Measurements from ENCODE around the gene CLIC4.
A peak's percentile ranks its signal among the peaks of the same experiment; 100 is the strongest.

CLIC4 gene

DNA sequence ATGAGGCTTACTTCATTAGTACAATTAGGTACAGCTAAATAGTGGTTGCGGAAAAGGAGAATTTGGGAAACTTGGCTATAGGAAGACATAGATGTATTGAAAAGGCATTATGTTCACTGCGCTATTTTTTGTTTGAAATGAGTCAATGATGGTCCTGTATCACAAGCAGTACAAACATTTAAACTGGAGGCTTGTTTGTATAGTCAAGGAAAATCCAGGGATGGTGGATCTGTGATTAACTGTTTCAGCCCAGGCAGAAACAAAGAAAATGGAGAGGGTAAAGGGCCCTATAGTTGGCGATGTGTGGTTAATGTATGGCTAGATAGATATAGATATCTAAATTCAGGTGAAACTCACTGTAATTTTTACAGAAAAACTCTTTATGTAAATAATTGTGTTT lies 79.9 kb downstream of the CLIC4 start:
- no peak overlapping the region for H3K27ac ChIP-seq
- no peak for DNase-seq (ENCODE audit: low spot score)
- ChIA-PET POLR2A (ENCODE audit: low non-redundant PET) (interaction anchor here (0.6 kb wide), 1 partner anchor 198 kb away, joined by 5 read pairs; no protein-coding TSS in a partner anchor), CTCF (interaction anchor here (3.1 kb wide), 1 partner anchor 137 kb away, joined by 11 read pairs; no protein-coding TSS in a partner anchor)
- TF ChIP-seq, protein P1, sequence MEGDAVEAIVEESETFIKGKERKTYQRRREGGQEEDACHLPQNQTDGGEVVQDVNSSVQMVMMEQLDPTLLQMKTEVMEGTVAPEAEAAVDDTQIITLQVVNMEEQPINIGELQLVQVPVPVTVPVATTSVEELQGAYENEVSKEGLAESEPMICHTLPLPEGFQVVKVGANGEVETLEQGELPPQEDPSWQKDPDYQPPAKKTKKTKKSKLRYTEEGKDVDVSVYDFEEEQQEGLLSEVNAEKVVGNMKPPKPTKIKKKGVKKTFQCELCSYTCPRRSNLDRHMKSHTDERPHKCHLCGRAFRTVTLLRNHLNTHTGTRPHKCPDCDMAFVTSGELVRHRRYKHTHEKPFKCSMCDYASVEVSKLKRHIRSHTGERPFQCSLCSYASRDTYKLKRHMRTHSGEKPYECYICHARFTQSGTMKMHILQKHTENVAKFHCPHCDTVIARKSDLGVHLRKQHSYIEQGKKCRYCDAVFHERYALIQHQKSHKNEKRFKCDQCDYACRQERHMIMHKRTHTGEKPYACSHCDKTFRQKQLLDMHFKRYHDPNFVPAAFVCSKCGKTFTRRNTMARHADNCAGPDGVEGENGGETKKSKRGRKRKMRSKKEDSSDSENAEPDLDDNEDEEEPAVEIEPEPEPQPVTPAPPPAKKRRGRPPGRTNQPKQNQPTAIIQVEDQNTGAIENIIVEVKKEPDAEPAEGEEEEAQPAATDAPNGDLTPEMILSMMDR (conservative IDR thresholded peaks at IDR 0.05; ENCODE audit: low read depth): no peak

DNA sequence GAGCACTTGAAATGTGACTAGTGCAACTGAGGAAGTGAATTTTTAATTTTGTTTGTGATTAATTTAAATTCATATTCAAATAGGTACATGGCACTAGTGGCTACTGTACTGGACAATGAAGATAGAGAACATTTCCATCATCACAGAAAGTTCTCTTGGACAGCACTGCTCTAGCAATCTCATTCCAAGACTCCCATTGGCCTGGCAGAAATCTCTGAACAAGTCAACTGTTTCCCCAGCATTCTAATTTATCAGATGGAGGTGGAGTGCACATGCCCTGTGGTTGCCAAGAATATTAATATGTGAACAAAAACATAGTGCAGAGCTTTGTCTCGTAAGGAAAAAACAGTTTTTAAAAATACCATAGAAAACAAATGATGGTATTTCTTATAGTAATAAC lies 81.3 kb downstream of the CLIC4 start:
- DNase-seq (ENCODE audit: low spot score): no peak
- no peak overlapping the region for H3K27ac ChIP-seq
- CTCF ChIA-PET: interaction anchor here (0.6 to 3.1 kb wide), 4 partner anchors 24 to 138 kb away, joined by 3 to 11 read pairs (median 6); no protein-coding TSS in a partner anchor
- POLR2A ChIA-PET (ENCODE audit: low non-redundant PET): no interaction called here
- TF ChIP-seq, protein P1 (conservative IDR thresholded peaks at IDR 0.05; ENCODE audit: low read depth): no peak

DNA sequence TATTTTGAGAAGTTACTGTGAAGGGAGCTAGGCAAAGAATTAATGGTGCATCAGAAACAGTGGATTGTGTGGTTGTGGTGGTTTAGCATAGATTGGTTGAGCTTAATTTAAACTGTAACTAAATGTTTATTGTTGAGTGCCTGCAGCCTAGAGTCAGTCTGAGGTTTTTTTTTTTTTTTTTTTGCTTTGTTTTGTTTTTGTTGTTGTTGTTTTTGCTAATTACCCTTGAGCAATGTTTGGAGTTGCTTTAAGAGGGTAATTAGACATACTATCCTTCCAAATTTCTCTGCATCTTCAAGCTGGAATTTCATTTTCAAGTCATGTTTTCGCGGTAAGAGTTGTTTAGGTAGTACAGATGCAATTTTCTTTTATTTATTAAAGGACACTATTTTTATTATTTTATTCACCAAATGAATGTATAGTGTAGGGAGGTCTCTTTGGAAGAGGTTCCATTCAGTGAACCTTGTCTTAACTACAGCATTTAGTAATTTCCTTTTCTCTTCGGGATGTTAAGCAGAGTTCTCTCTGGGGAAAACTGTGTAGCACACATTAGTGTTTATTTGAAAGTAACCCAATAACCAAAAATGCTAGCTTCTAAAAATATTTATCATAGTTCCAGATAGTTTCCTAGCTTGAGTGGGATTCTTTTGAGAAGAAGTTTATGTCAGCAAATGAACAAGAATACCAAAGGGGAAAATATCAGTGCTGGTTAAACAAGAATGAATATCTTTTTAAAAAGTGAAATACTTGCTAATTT lies 82.3 kb downstream of the CLIC4 start:
- H3K27ac ChIP-seq: no peak overlapping the region
- no peak for DNase-seq (ENCODE audit: low spot score)
- ChIA-PET CTCF (interaction anchor here (0.6 to 1.7 kb wide), 3 partner anchors 84 to 388 kb away, joined by 3 to 10 read pairs (median 3); no protein-coding TSS in a partner anchor), POLR2A (ENCODE audit: low non-redundant PET) (interaction anchor here (0.6 kb wide), 1 partner anchor 590 kb away, joined by 3 read pairs; no protein-coding TSS in a partner anchor)
- TF ChIP-seq, protein P1 (conservative IDR thresholded peaks at IDR 0.05; ENCODE audit: low read depth): no peak

DNA sequence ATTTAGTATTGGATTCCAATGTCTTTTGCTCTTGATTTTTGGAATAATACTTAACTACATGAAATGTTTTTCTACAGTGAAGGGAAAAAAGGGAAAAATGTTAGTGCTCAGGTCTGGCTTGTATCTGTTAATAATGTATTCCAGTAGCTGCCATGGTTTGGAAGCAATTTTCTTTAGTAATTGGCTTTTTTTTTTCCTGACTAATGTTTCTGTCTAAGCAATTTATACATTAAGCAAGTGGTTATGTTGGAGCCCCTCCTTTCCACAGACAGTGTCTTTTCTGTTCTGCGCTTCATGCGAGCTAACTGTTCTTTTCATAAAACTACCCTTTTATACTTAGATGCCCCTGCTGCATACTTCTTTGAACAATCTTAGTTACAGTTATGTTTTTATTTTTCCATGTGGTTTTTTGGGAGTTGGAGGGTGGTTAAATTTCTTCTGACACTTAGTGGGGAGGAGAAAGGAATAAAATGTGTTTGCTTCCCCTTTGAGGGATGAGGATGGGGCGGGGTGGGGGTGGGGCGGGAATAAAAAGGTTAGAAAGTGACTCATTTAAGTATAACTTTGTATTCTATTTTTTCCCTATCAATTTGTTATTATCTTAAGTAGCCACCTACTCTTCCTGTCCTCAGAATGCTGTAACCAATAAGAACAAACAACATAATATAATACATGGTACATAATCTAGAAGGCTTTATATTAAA lies 83.1 kb downstream of the CLIC4 start:
- CTCF ChIA-PET: interaction anchor here (1.3 to 1.7 kb wide), 2 partner anchors 140 kb away, joined by 6 to 10 read pairs; no protein-coding TSS in a partner anchor
- TF ChIP-seq, protein P1 (conservative IDR thresholded peaks at IDR 0.05; ENCODE audit: low read depth): no peak
- no peak for DNase-seq (ENCODE audit: low spot score)

DNA sequence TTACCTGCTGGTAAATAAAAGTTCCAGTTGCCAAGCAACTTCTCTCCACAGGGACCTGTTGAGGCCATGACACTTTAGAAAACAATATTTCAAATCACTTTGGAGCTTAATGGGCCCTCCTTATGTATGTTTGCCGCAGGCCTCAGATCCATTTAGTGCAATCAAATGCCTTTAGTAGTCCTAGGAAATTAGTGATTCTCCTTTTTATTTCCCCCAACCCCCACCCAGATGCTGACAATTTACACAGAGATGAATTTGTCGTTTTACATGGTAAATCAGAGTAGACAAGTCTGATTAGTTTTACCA lies 83.6 kb downstream of the CLIC4 start:
- DNase-seq (ENCODE audit: low spot score): no peak
- TF ChIP-seq, protein P1 (conservative IDR thresholded peaks at IDR 0.05; ENCODE audit: low read depth): no peak
- ChIA-PET POLR2A (ENCODE audit: low non-redundant PET) (no interaction called here), CTCF (interaction anchor here (0.7 to 1.3 kb wide), 2 partner anchors 140 to 1480 kb away, joined by 3 to 6 read pairs; no protein-coding TSS in a partner anchor)
- no peak overlapping the region for H3K27ac ChIP-seq

More for the DNA sequence above, 83.1 kb downstream of the CLIC4 start:
- H3K27ac ChIP-seq: no peak overlapping the region
- POLR2A ChIA-PET (ENCODE audit: low non-redundant PET): interaction anchor here (0.6 kb wide), 1 partner anchor 591 kb away, joined by 3 read pairs; no protein-coding TSS in a partner anchor

DNA sequence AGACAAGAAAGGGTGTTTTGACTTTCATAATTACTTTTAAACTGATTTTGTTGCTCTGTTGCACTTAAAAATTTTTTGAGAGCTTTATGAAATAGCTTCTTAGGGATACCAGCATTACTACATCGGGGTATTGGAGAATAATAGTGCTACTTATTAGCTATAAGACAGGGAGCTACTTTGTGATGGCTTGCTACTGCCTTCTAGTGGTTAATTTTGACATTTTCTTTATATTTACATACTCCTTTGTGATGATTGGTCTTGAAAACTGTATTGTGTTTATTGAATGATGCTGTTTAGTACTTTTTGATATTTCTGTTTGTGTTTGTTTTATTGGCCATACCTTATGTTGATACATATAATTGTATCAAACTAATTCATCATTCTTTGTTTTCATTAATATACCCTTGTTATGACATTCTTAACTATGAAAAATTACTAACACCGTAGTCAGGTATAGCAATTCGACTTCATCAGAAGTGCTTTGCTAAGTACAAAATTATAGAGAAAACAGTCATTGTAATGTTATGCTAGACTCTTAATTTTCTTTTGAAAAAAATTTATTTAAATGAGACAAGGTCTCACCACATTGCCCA lies 85.5 kb downstream of the CLIC4 start:
- ChIA-PET CTCF (interaction anchor here (0.5 to 1.4 kb wide), 13 partner anchors 30 to 437 kb away, joined by 3 to 27 read pairs (median 3); no protein-coding TSS in a partner anchor), POLR2A (ENCODE audit: low non-redundant PET) (interaction anchor here (0.6 kb wide), 1 partner anchor 166 kb away, joined by 3 read pairs; no protein-coding TSS in a partner anchor)
- no peak overlapping the region for H3K27ac ChIP-seq
- peak; percentile 42 for DNase-seq (ENCODE audit: low spot score)
- TF ChIP-seq, protein P1 (conservative IDR thresholded peaks at IDR 0.05; ENCODE audit: low read depth): peak; percentile 92
